HUES48 (cell line): Measurements from ENCODE around the gene CAPN9.

Experiments
- H3K27ac ChIP-seq: one replicate; pipeline ENCODE4 v1.7.0; 2013; ENCODE audit warnings: low read depth, low read length, inconsistent platforms
- H3K27me3 ChIP-seq: 2 replicates; pipeline ENCODE4 v1.6.1; 2013; ENCODE audit warnings: mild to moderate bottlenecking, low read length; ENCODE audit not compliant: control insufficient read depth, insufficient read depth
- H3K36me3 ChIP-seq: 2 replicates; pipeline ENCODE4 v1.6.1; 2013; ENCODE audit warnings: low read length; ENCODE audit not compliant: control insufficient read depth, insufficient read depth
- H3K4me1 ChIP-seq: 2 replicates; pipeline ENCODE4 v1.6.1; 2013; ENCODE audit warnings: mild to moderate bottlenecking, low read length; ENCODE audit not compliant: control insufficient read depth, insufficient read depth
- H3K4me3 ChIP-seq: 2 replicates; pipeline ENCODE4 v1.5.1; 2013; ENCODE audit warnings: mild to moderate bottlenecking, low read depth, low read length
- H3K9ac ChIP-seq: 2 replicates; pipeline ENCODE4 v1.6.1; 2013; ENCODE audit warnings: mild to moderate bottlenecking, low read depth, low read length, moderate library complexity
- H3K9me3 ChIP-seq: 2 replicates; pipeline ENCODE4 v1.6.1; 2013; ENCODE audit warnings: low read length; ENCODE audit not compliant: control insufficient read depth, insufficient read depth

The CAPN9 gene

GRCh38 chr1:230735447-230735846 lies 11.7 kb upstream of the CAPN9 start:
- H3K27me3 ChIP-seq: no peaks in the 10 kb centered on the region
- peaks cover 4% of the 10 kb centered on the region; the same call in 1 of the 2 replicates for H3K9me3 ChIP-seq
- H3K27ac ChIP-seq: no peak overlapping the region
- no peaks in the 10 kb centered on the region for H3K4me1 ChIP-seq
- no peaks in the 10 kb centered on the region for H3K36me3 ChIP-seq
- H3K4me3 ChIP-seq: no peak overlapping the region
- no peak overlapping the region for H3K9ac ChIP-seq

GRCh38 chr1:230737622-230738262 lies 9.4 kb upstream of the CAPN9 start:
- H3K9ac ChIP-seq: no peak overlapping the region
- H3K9me3 ChIP-seq: peaks cover 4% of the 10 kb centered on the region; the same call in 1 of the 2 replicates
- H3K4me1 ChIP-seq: no peaks in the 10 kb centered on the region
- H3K27me3 ChIP-seq: no peaks in the 10 kb centered on the region
- no peak overlapping the region for H3K27ac ChIP-seq
- no peaks in the 10 kb centered on the region for H3K36me3 ChIP-seq
- no peak overlapping the region for H3K4me3 ChIP-seq

- Histone ChIP-seq H3K27me3 (no peaks in the 10 kb centered on the region), H3K9me3 (peaks cover 4% of the 10 kb centered on the region; the same call in 1 of the 2 replicates), H3K9ac (no peak overlapping the region), H3K4me1 (no peaks in the 10 kb centered on the region), H3K36me3 (no peaks in the 10 kb centered on the region), H3K27ac (no peak overlapping the region), H3K4me3 (no peak overlapping the region)
Observed at GRCh38 chr1:230739564-230740290, 7.5 kb upstream of the CAPN9 start.

GRCh38 chr1:230743899-230744298 lies 3.3 kb upstream of the CAPN9 start:
- H3K27ac ChIP-seq: no peak overlapping the region
- H3K36me3 ChIP-seq: no peaks in the 10 kb centered on the region
- no peaks in the 10 kb centered on the region for H3K4me1 ChIP-seq
- no peaks in the 10 kb centered on the region for H3K27me3 ChIP-seq
- H3K4me3 ChIP-seq: no peak overlapping the region
- no peak overlapping the region for H3K9ac ChIP-seq
- no peaks in the 10 kb centered on the region for H3K9me3 ChIP-seq

- no peak overlapping the region for H3K27ac ChIP-seq
- no peaks in the 10 kb centered on the region for H3K36me3 ChIP-seq
- no peak overlapping the region for H3K4me3 ChIP-seq
- H3K9me3 ChIP-seq: no peaks in the 10 kb centered on the region
- H3K4me1 ChIP-seq: no peaks in the 10 kb centered on the region
- no peaks in the 10 kb centered on the region for H3K27me3 ChIP-seq
- no peak overlapping the region for H3K9ac ChIP-seq
Observed at GRCh38 chr1:230744382-230744781, 2.8 kb upstream of the CAPN9 start.

- no peaks in the 10 kb centered on the region for H3K36me3 ChIP-seq
- H3K27me3 ChIP-seq: no peaks in the 10 kb centered on the region
- H3K4me1 ChIP-seq: 0 out of 2 replicates have a peak, but pooled peaks cover 7% of the 10 kb centered on the region
- no peaks in the 10 kb centered on the region for H3K9me3 ChIP-seq
- no peak overlapping the region for H3K9ac ChIP-seq
- H3K27ac ChIP-seq: no peak overlapping the region
- H3K4me3 ChIP-seq: no peak overlapping the region
Observed at GRCh38 chr1:230745071-230745470, 2.1 kb upstream of the CAPN9 start.

- H3K4me1 ChIP-seq: peaks cover 15% of the 10 kb centered on the region
- no peak overlapping the region for H3K4me3 ChIP-seq
- no peaks in the 10 kb centered on the region for H3K27me3 ChIP-seq
- no peak overlapping the region for H3K27ac ChIP-seq
- no peaks in the 10 kb centered on the region for H3K36me3 ChIP-seq
- no peak overlapping the region for H3K9ac ChIP-seq
- no peaks in the 10 kb centered on the region for H3K9me3 ChIP-seq
Observed at GRCh38 chr1:230746617-230747016, 571 bp upstream of the CAPN9 start.

- peaks cover 28% of the 10 kb centered on the region for H3K4me1 ChIP-seq
- H3K9ac ChIP-seq: no peak overlapping the region
- H3K27me3 ChIP-seq: no peaks in the 10 kb centered on the region
- H3K9me3 ChIP-seq: no peaks in the 10 kb centered on the region
- no peak overlapping the region for H3K4me3 ChIP-seq
- no peak overlapping the region for H3K27ac ChIP-seq
- H3K36me3 ChIP-seq: no peaks in the 10 kb centered on the region
Observed at GRCh38 chr1:230747890-230748800, 957 bp downstream of the CAPN9 start.

- Histone ChIP-seq H3K9me3 (no peaks in the 10 kb centered on the region), H3K9ac (no peak overlapping the region), H3K27me3 (no peaks in the 10 kb centered on the region), H3K27ac (no peak overlapping the region), H3K36me3 (no peaks in the 10 kb centered on the region), H3K4me3 (no peak overlapping the region), H3K4me1 (peaks cover 32% of the 10 kb centered on the region)
Observed at GRCh38 chr1:230749150-230749549, 2.0 kb downstream of the CAPN9 start.

GRCh38 chr1:230749635-230750034 lies 2.4 kb downstream of the CAPN9 start:
- peaks cover 32% of the 10 kb centered on the region for H3K4me1 ChIP-seq
- no peaks in the 10 kb centered on the region for H3K9me3 ChIP-seq
- no peak overlapping the region for H3K9ac ChIP-seq
- no peak overlapping the region for H3K4me3 ChIP-seq
- H3K27me3 ChIP-seq: no peaks in the 10 kb centered on the region
- no peak overlapping the region for H3K27ac ChIP-seq
- H3K36me3 ChIP-seq: no peaks in the 10 kb centered on the region

GRCh38 chr1:230750576-230750975 lies 3.4 kb downstream of the CAPN9 start:
- H3K4me3 ChIP-seq: no peak overlapping the region
- H3K27ac ChIP-seq: no peak overlapping the region
- H3K9ac ChIP-seq: no peak overlapping the region
- no peaks in the 10 kb centered on the region for H3K9me3 ChIP-seq
- H3K27me3 ChIP-seq: no peaks in the 10 kb centered on the region
- H3K36me3 ChIP-seq: no peaks in the 10 kb centered on the region
- peaks cover 32% of the 10 kb centered on the region for H3K4me1 ChIP-seq
